ENCODE measurements around the gene LILRA2.
"Not testable (repeated sequence)": the region's sequence is repeated elsewhere in the genome, so short reads cannot be mapped to it uniquely, and the experiment has no call there.

The LILRA2 gene

DNA sequence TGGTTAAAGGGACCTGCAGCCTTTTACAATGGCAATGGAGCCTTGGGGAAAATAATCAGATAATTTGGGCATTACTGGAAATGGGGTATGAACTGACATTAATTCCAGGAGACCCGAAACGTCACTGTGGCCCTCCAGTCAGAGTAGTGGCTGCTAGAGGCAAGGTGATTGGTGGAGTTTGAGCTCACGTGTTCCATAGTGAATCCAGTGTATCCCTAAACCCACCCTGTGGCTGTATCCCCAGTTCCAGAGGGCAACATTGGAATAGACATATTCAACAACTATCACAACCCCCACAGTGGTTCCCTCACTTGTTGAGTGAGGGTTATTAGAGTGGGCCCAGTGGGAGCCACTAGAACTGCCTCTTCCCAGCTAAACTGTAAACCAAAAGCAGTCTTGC is 3.3 kb upstream of the LILRA2 start:
- H3K4me1 ChIP-seq (ENCODE audit: control insufficient read depth, insufficient read depth, low read length), result no peaks in the 10 kb centered on the region
- H3K9me3 ChIP-seq (ENCODE audit: control insufficient read depth, insufficient read depth, low read depth, low read length), result peaks cover 39% of the 10 kb centered on the region; the same call in 1 of the 2 replicates
- H3K36me3 ChIP-seq (ENCODE audit: control insufficient read depth, insufficient read depth, low read length), result no peaks in the 10 kb centered on the region
- no peak overlapping the region for H3K9ac ChIP-seq (ENCODE audit: low read length)
- H3K27ac ChIP-seq (ENCODE audit: low read depth, low read length), result no peak overlapping the region
- no peak overlapping the region for H3K4me3 ChIP-seq (ENCODE audit: low read depth, low read length)
- H3K27me3 ChIP-seq (ENCODE audit: control insufficient read depth, insufficient read depth, low read length), result peaks cover 36% of the 10 kb centered on the region; the same call in 1 of the 2 replicates

DNA sequence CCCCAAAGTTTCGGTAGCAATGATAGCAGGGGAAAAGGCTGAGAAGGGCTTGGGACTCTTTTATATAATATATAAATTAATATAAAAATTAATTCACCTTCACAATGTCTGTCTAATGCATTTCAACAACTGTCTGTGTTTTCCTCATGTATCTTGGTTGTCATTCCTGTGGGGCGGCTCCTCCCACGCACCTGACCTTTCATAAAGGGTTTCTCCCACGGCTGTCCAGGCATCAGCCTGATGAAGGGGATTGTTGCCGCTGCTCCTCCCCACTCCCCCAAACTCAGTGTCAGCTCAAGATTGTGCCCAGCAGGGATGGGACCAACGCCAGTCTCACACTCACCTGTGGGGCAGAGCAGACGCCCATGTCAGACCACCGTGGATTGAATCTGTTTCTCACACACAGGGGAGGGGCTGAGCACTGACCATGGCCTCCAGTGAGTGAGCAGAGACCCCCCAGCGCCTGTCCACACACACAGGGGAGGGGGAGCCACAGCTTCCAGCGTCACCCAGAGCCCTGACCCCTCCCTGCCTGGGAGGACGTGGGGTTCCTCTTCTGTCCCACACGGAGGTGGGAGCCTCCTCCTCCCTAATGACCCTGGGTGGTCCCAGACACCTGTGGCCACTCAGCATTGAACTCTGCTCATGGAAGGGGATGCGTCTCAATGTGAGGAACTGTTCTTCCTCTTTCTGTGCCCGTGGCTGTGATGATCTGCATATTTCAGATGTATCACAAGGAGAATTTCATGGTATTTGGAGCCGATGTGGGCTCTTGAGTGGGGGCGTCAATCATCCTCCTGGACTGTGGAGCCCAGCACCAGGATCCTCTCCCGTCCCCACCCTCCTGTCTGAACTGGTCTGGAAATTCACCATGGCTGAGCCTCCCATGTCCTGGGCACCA is 1.6 kb upstream of the LILRA2 start:
- not testable (repeated sequence) for H3K4me1 ChIP-seq (ENCODE audit: control insufficient read depth, insufficient read depth, low read length); H3K4me3 ChIP-seq (ENCODE audit: low read depth, low read length); H3K27ac ChIP-seq (ENCODE audit: low read depth, low read length); H3K9ac ChIP-seq (ENCODE audit: low read length); H3K36me3 ChIP-seq (ENCODE audit: control insufficient read depth, insufficient read depth, low read length)
- H3K27me3 ChIP-seq (ENCODE audit: control insufficient read depth, insufficient read depth, low read length), result peaks cover 32% of the 10 kb centered on the region; the same call in 1 of the 2 replicates
- peaks cover 42% of the 10 kb centered on the region; the same call in 1 of the 2 replicates for H3K9me3 ChIP-seq (ENCODE audit: control insufficient read depth, insufficient read depth, low read depth, low read length)

DNA sequence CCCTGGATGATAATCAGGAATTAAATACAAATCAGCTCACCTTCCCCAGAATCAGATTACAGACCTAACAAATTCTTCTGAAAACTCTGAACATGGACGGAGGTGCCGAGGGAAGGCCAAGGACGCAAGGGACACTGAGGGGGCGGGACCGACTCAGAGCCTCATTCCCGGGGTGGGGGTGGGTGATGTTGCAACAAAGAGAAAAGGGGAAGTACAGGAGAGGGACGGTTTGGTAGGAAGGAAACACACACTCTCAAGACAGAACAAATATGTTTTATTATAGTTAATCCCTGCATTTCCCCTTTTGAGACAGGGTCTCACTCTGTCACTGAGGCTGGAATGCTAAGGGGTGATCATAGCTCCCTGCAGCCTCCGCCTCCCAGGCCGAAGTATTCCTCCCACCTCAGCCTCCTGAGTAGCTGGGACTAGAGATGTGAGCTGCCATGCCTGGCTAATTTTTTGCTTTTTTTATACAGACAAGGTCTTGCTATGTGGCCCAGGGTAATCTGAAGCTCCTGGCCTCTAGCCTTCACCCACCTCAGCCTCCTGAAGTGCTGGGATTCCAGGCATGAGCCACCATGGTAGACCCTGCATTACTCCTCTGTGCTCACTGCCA is 786 bp upstream of the LILRA2 start:
- peaks cover 28% of the 10 kb centered on the region; the same call in 1 of the 2 replicates for H3K27me3 ChIP-seq (ENCODE audit: control insufficient read depth, insufficient read depth, low read length)

GRCh38 chr19:54574051-54574450 is 461 bp downstream of the LILRA2 start:
- H3K36me3 ChIP-seq (ENCODE audit: control insufficient read depth, insufficient read depth, low read length), result no peaks in the 10 kb centered on the region
- no peaks in the 10 kb centered on the region for H3K4me1 ChIP-seq (ENCODE audit: control insufficient read depth, insufficient read depth, low read length)
- H3K4me3 ChIP-seq (ENCODE audit: low read depth, low read length), result no peak overlapping the region
- peaks cover 45% of the 10 kb centered on the region; the same call in 1 of the 2 replicates for H3K9me3 ChIP-seq (ENCODE audit: control insufficient read depth, insufficient read depth, low read depth, low read length)
- no peak overlapping the region for H3K9ac ChIP-seq (ENCODE audit: low read length)
- H3K27ac ChIP-seq (ENCODE audit: low read depth, low read length), result no peak overlapping the region
- H3K27me3 ChIP-seq (ENCODE audit: control insufficient read depth, insufficient read depth, low read length), result peaks cover 25% of the 10 kb centered on the region; the same call in 1 of the 2 replicates

More for the DNA sequence above, 786 bp upstream of the LILRA2 start:
- no peaks in the 10 kb centered on the region for H3K4me1 ChIP-seq (ENCODE audit: control insufficient read depth, insufficient read depth, low read length)
- H3K4me3 ChIP-seq (ENCODE audit: low read depth, low read length), result no peak overlapping the region
- no peaks in the 10 kb centered on the region for H3K36me3 ChIP-seq (ENCODE audit: control insufficient read depth, insufficient read depth, low read length)
- no peak overlapping the region for H3K9ac ChIP-seq (ENCODE audit: low read length)
- H3K27ac ChIP-seq (ENCODE audit: low read depth, low read length), result no peak overlapping the region
- H3K9me3 ChIP-seq (ENCODE audit: control insufficient read depth, insufficient read depth, low read depth, low read length), result peaks cover 44% of the 10 kb centered on the region; the same call in 1 of the 2 replicates

DNA sequence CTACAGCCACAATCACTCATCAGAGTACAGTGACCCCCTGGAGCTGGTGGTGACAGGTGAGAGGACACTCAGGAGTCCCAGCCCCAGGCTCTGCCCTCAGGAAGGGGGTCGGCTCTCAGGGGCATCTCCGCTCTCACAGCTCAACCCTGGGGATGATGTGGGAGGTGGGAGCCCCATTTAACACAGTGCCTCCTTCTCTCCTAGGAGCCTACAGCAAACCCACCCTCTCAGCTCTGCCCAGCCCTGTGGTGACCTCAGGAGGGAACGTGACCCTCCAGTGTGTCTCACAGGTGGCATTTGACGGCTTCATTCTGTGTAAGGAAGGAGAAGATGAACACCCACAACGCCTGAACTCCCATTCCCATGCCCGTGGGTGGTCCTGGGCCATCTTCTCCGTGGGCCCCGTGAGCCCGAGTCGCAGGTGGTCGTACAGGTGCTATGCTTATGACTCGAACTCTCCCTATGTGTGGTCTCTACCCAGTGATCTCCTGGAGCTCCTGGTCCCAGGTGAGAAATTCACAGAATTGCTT is 1.0 kb downstream of the LILRA2 start:
- Histone ChIP-seq H3K36me3 (ENCODE audit: control insufficient read depth, insufficient read depth, low read length) (no peaks in the 10 kb centered on the region), H3K4me3 (ENCODE audit: low read depth, low read length) (no peak overlapping the region), H3K4me1 (ENCODE audit: control insufficient read depth, insufficient read depth, low read length) (no peaks in the 10 kb centered on the region), H3K27me3 (ENCODE audit: control insufficient read depth, insufficient read depth, low read length) (peaks cover 22% of the 10 kb centered on the region; the same call in 1 of the 2 replicates), H3K9me3 (ENCODE audit: control insufficient read depth, insufficient read depth, low read depth, low read length) (peaks cover 44% of the 10 kb centered on the region; the same call in 1 of the 2 replicates), H3K9ac (ENCODE audit: low read length) (no peak overlapping the region), H3K27ac (ENCODE audit: low read depth, low read length) (no peak overlapping the region)

GRCh38 chr19:54575205-54575604 is 1.6 kb downstream of the LILRA2 start:
- not testable (repeated sequence) for H3K4me3 ChIP-seq (ENCODE audit: low read depth, low read length); H3K4me1 ChIP-seq (ENCODE audit: control insufficient read depth, insufficient read depth, low read length); H3K36me3 ChIP-seq (ENCODE audit: control insufficient read depth, insufficient read depth, low read length); H3K27ac ChIP-seq (ENCODE audit: low read depth, low read length); H3K9ac ChIP-seq (ENCODE audit: low read length)
- Histone ChIP-seq H3K27me3 (ENCODE audit: control insufficient read depth, insufficient read depth, low read length) (peaks cover 20% of the 10 kb centered on the region; the same call in 1 of the 2 replicates), H3K9me3 (ENCODE audit: control insufficient read depth, insufficient read depth, low read depth, low read length) (peaks cover 43% of the 10 kb centered on the region; the same call in 1 of the 2 replicates)

GRCh38 chr19:54576411-54576976 is 2.9 kb downstream of the LILRA2 start:
- Histone ChIP-seq H3K9me3 (ENCODE audit: control insufficient read depth, insufficient read depth, low read depth, low read length) (peaks cover 33% of the 10 kb centered on the region; the same call in 1 of the 2 replicates), H3K9ac (ENCODE audit: low read length) (no peak overlapping the region), H3K4me1 (ENCODE audit: control insufficient read depth, insufficient read depth, low read length) (no peaks in the 10 kb centered on the region), H3K27ac (ENCODE audit: low read depth, low read length) (no peak overlapping the region), H3K36me3 (ENCODE audit: control insufficient read depth, insufficient read depth, low read length) (no peaks in the 10 kb centered on the region), H3K4me3 (ENCODE audit: low read depth, low read length) (no peak overlapping the region), H3K27me3 (ENCODE audit: control insufficient read depth, insufficient read depth, low read length) (peaks cover 16% of the 10 kb centered on the region; the same call in 1 of the 2 replicates)

DNA sequence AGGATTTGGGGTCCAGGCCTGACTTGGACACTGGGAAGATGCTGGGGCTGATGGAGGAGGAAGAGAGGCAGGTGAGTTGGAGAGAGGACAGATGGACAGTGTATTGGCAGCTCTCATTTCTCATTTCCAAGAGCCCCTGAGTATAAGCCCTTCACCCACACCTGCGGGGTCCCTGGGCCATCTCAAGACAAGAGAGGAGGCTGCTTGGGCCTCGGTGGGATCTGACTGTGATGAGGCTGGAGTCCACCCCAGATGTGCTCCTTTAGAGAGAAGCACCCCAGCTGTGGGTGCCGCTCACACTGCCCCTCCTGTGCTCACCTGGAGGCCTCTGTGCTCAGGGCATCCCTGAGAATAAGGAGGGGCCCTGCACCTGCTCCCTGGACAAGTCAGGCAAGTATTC is 3.7 kb downstream of the LILRA2 start:
- no peaks in the 10 kb centered on the region for H3K4me1 ChIP-seq (ENCODE audit: control insufficient read depth, insufficient read depth, low read length)
- peaks cover 10% of the 10 kb centered on the region; the same call in 1 of the 2 replicates for H3K27me3 ChIP-seq (ENCODE audit: control insufficient read depth, insufficient read depth, low read length)
- H3K9me3 ChIP-seq (ENCODE audit: control insufficient read depth, insufficient read depth, low read depth, low read length), result peaks cover 29% of the 10 kb centered on the region; the same call in 1 of the 2 replicates
- no peaks in the 10 kb centered on the region for H3K36me3 ChIP-seq (ENCODE audit: control insufficient read depth, insufficient read depth, low read length)
- H3K4me3 ChIP-seq (ENCODE audit: low read depth, low read length), result no peak overlapping the region
- no peak overlapping the region for H3K27ac ChIP-seq (ENCODE audit: low read depth, low read length)
- no peak overlapping the region for H3K9ac ChIP-seq (ENCODE audit: low read length)

- H3K4me3 ChIP-seq (ENCODE audit: low read depth, low read length); H3K36me3 ChIP-seq (ENCODE audit: control insufficient read depth, insufficient read depth, low read length); H3K9ac ChIP-seq (ENCODE audit: low read length); H3K4me1 ChIP-seq (ENCODE audit: control insufficient read depth, insufficient read depth, low read length); H3K27ac ChIP-seq (ENCODE audit: low read depth, low read length): not testable (repeated sequence)
- Histone ChIP-seq H3K27me3 (ENCODE audit: control insufficient read depth, insufficient read depth, low read length) (peaks cover 10% of the 10 kb centered on the region; the same call in 1 of the 2 replicates), H3K9me3 (ENCODE audit: control insufficient read depth, insufficient read depth, low read depth, low read length) (peaks cover 26% of the 10 kb centered on the region; the same call in 1 of the 2 replicates)
These were observed 4.7 kb downstream of the LILRA2 start for GRCh38 chr19:54578268-54578667.

- Histone ChIP-seq H3K9me3 (ENCODE audit: control insufficient read depth, insufficient read depth, low read depth, low read length) (peaks cover 46% of the 10 kb centered on the region; the same call in 1 of the 2 replicates), H3K27ac (ENCODE audit: low read depth, low read length) (no peak overlapping the region), H3K27me3 (ENCODE audit: control insufficient read depth, insufficient read depth, low read length) (peaks cover 12% of the 10 kb centered on the region; the same call in 1 of the 2 replicates), H3K36me3 (ENCODE audit: control insufficient read depth, insufficient read depth, low read length) (no peaks in the 10 kb centered on the region), H3K4me1 (ENCODE audit: control insufficient read depth, insufficient read depth, low read length) (no peaks in the 10 kb centered on the region), H3K4me3 (ENCODE audit: low read depth, low read length) (no peak overlapping the region), H3K9ac (ENCODE audit: low read length) (no peak overlapping the region)
These were observed 12.8 kb downstream of the LILRA2 start for GRCh38 chr19:54586397-54586796.
